OCI-LY7 (cell line): ENCODE data around the gene F7. TPM values are rescaled to one million over a fixed set of nuclear protein-coding genes. Genes with fewer than 3 reads are reported as not detected.

ENCODE experiments used
- BruUV-seq: library from RNA; stranded (reverse); fragments of 400-500 nt; replicated peaks from 2 replicates; lab custom pipeline; 2021; lab: Mats Ljungman, UMichigan
- CTCF ChIA-PET: fragments of 300-600 bp; sonication (Branson Sonifier 250); formaldehyde crosslinking; loops from one replicate; lab custom pipeline; 2022; ENCODE audit warnings: antibody characterized with exemption; ENCODE audit not compliant: unreplicated experiment; lab: Charles Lee
- POLR2A ChIA-PET: fragments of 300-600 bp; sonication (Branson Sonifier 250); formaldehyde crosslinking; loops from one replicate; lab custom pipeline; 2022; ENCODE audit warnings: antibody characterized with exemption; lab: Charles Lee
- DNase-seq: peaks from one replicate; pipeline ENCODE4 v3.0.0-alpha.2; 2015; ENCODE audit warnings: low spot score
- H2AFZ ChIP-seq: fragments of 200-600 bp; sonication (generic), shearing (Covaris generic); 2 replicates; pipeline ENCODE4 v1.6.1; 2014; ENCODE audit warnings: mild to moderate bottlenecking, antibody characterized with exemption, low read length, moderate library complexity
- H3K27ac ChIP-seq: fragments of 200-600 bp; sonication (generic); 2 replicates; pipeline ENCODE4 v1.5.1; 2014; ENCODE audit warnings: mixed run types, low read depth, mild to moderate bottlenecking, moderate library complexity, low read length, inconsistent platforms; ENCODE audit not compliant: poor library complexity, severe bottlenecking
- H3K36me3 ChIP-seq: fragments of 200-600 bp; sonication (generic); 2 replicates; pipeline ENCODE4 v1.6.1; 2014; ENCODE audit warnings: mild to moderate bottlenecking, antibody characterized with exemption, low read length, moderate library complexity, mixed read lengths; ENCODE audit not compliant: insufficient read depth
- H3K4me1 ChIP-seq: fragments of 200-600 bp; sonication (generic); 2 replicates; pipeline ENCODE4 v1.5.1; 2014; ENCODE audit warnings: mild to moderate bottlenecking, low read length; ENCODE audit not compliant: insufficient read depth, poor library complexity, severe bottlenecking
- H3K4me2 ChIP-seq: fragments of 200-600 bp; sonication (generic); 2 replicates; pipeline ENCODE4 v1.6.1; 2014; ENCODE audit warnings: mild to moderate bottlenecking, low read length
- H3K4me3 ChIP-seq: fragments of 200-600 bp; sonication (generic); 2 replicates; pipeline ENCODE4 v1.5.1; 2014; ENCODE audit warnings: mild to moderate bottlenecking, low read depth, low read length; ENCODE audit not compliant: poor library complexity, severe bottlenecking
- H3K79me2 ChIP-seq: fragments of 200-600 bp; sonication (generic); 2 replicates; pipeline ENCODE4 v1.6.1; 2016; ENCODE audit warnings: low read depth, mild to moderate bottlenecking, low read length, moderate library complexity, mixed read lengths; ENCODE audit not compliant: insufficient read depth
- H3K9me2 ChIP-seq: fragments of 200-600 bp; sonication (generic); 2 replicates; pipeline ENCODE4 v1.6.1; 2016; ENCODE audit warnings: mild to moderate bottlenecking, low read length, mixed read lengths; ENCODE audit not compliant: insufficient read depth
- H3K9me3 ChIP-seq: fragments of 200-600 bp; sonication (generic); 2 replicates; pipeline ENCODE4 v1.6.1; 2014; ENCODE audit warnings: mild to moderate bottlenecking, mixed run types, low read length, mixed read lengths
- H4K20me1 ChIP-seq: fragments of 200-600 bp; sonication (generic); 2 replicates; pipeline ENCODE4 v1.6.1; 2014; ENCODE audit warnings: mild to moderate bottlenecking, antibody characterized with exemption, low read length, moderate library complexity, mixed read lengths; ENCODE audit not compliant: insufficient read depth
- CTCF ChIP-seq: fragments of 200-600 bp; sonication (generic); conservative IDR thresholded peaks from 2 replicates; pipeline ENCODE4 v1.5.1; 2014; ENCODE audit warnings: mild to moderate bottlenecking, antibody characterized with exemption, low read length, moderate library complexity, mixed read lengths
- EZH2phosphoT487 ChIP-seq: fragments of 200-600 bp; sonication (generic); IDR thresholded peaks from 2 replicates; pipeline ENCODE4 v1.6.1; 2018; ENCODE audit warnings: low read depth, borderline replicate concordance, mild to moderate bottlenecking, mixed run types, antibody characterized with exemption, low read length, moderate library complexity, mixed read lengths
- intact Hi-C: fragments of 100-400 bp; cut with micrococcal nuclease; formaldehyde crosslinking; loops from one replicate; pipeline ENCODE4 v1.10.0; 2022; ENCODE audit not compliant: unreplicated experiment
- total RNA-seq, 2 experiments: library from RNA; depleted of rRNA in 1 of 2; stranded (reverse); fragments of >200 nt in 1 of 2; shearing (Covaris generic) in 1 of 2; gene quantifications; 2 replicates each; pipeline ENCODE4 v1.2.3, GENCODE V29; 2014 to 2022

The F7 gene
- total RNA-seq, 2 experiments from 2014 or later: not detected

- H3K9me2 ChIP-seq: no peaks in the 10 kb centered on the region
- DNase-seq: no peak
- intact Hi-C loops: no loop called here
- BruUV-seq: no TSS peak
- no peak overlapping the region for H3K4me2 ChIP-seq
- no peak overlapping the region for H2AFZ ChIP-seq
- no peaks in the 10 kb centered on the region for H3K36me3 ChIP-seq
- no peaks in the 10 kb centered on the region for H3K79me2 ChIP-seq
- H4K20me1 ChIP-seq: no peaks in the 10 kb centered on the region
- ChIA-PET CTCF (no interaction called here), POLR2A (no interaction called here)
- no peaks in the 10 kb centered on the region for H3K4me1 ChIP-seq
- no peak for TF ChIP-seq EZH2phosphoT487
- TF ChIP-seq CTCF: no peak
- no peak overlapping the region for H3K27ac ChIP-seq
- H3K4me3 ChIP-seq: no peak overlapping the region
- no peaks in the 10 kb centered on the region for H3K9me3 ChIP-seq
Measured at GRCh38 chr13:113121183-113121927, 15.8 kb downstream of the F7 start.

GRCh38 chr13:113121928-113122471, 16.4 kb downstream of the F7 start:
- H3K27ac ChIP-seq: no peak overlapping the region
- H3K79me2 ChIP-seq: no peaks in the 10 kb centered on the region
- TF ChIP-seq CTCF: no peak
- ChIA-PET CTCF (no interaction called here), POLR2A (no interaction called here)
- H3K4me2 ChIP-seq: no peak overlapping the region
- no peaks in the 10 kb centered on the region for H3K4me1 ChIP-seq
- no TSS peak for BruUV-seq
- H3K36me3 ChIP-seq: no peaks in the 10 kb centered on the region
- H3K9me3 ChIP-seq: no peaks in the 10 kb centered on the region
- no peak for DNase-seq
- no peaks in the 10 kb centered on the region for H4K20me1 ChIP-seq
- no peak overlapping the region for H2AFZ ChIP-seq
- no peaks in the 10 kb centered on the region for H3K9me2 ChIP-seq
- intact Hi-C loops: no loop called here
- no peak overlapping the region for H3K4me3 ChIP-seq

GRCh38 chr13:113122550-113123225, 17.1 kb downstream of the F7 start, which contains the start of gene F10:
Gene F10, plus strand, starts transcription at chr13:113122799. Its CDS starts 57 bp downstream, at chr13:113122856.
- ChIA-PET POLR2A (no interaction called here), CTCF (no interaction called here)
- TF ChIP-seq CTCF: no peak
- TF ChIP-seq EZH2phosphoT487: no peak
- Histone ChIP-seq H4K20me1 (no peaks in the 10 kb centered on the region), H3K9me3 (no peaks in the 10 kb centered on the region), H3K27ac (no peak within 1 kb of the TSS), H3K4me3 (no peak within 1 kb of the TSS), H3K79me2 (no peaks in the 10 kb centered on the region), H3K36me3 (no peaks in the 10 kb centered on the region), H3K4me2 (no peak within 1 kb of the TSS), H2AFZ (no peak within 1 kb of the TSS), H3K9me2 (no peaks in the 10 kb centered on the region), H3K4me1 (no peaks in the 10 kb centered on the region)
- BruUV-seq: no TSS peak
- intact Hi-C loops: no loop called here
- DNase-seq: no peak
